ENCODE data around the gene PFKL.

Gene PFKL

GRCh38 chr21:44366586-44367211, 66.8 kb downstream of the PFKL start:
- DNase-seq: no peak

- no peak for DNase-seq
Observed at GRCh38 chr21:44368711-44369446, 69.0 kb downstream of the PFKL start.

GRCh38 chr21:44370027-44370735, 70.3 kb downstream of the PFKL start:
- no peak for DNase-seq

- no peak for DNase-seq
Observed at GRCh38 chr21:44370786-44371410, 71.0 kb downstream of the PFKL start.

- DNase-seq: no peak
Observed at GRCh38 chr21:44371596-44371995, 71.7 kb downstream of the PFKL start.

- DNase-seq: no peak
Observed at GRCh38 chr21:44372616-44373015, 72.8 kb downstream of the PFKL start.

GRCh38 chr21:44374601-44375280, 74.9 kb downstream of the PFKL start:
- DNase-seq: no peak

- DNase-seq: no peak
Observed at GRCh38 chr21:44375281-44375651, 75.4 kb downstream of the PFKL start.

- no peak for DNase-seq
Observed at GRCh38 chr21:44375761-44376241, 75.9 kb downstream of the PFKL start.

- DNase-seq: no peak
Observed at GRCh38 chr21:44376606-44377005, 76.8 kb downstream of the PFKL start.
